SK-N-SH (cell line): ENCODE measurements around the gene GPN1. TPM values are rescaled to one million over a fixed set of nuclear protein-coding genes. Genes with fewer than 3 reads are reported as not detected.
"Not testable (repeated sequence)": the region's sequence is repeated elsewhere in the genome, so short reads cannot be mapped to it uniquely, and the experiment has no call there.

Source experiments
- CTCF ChIA-PET: fragments of 300-600, 350-600 bp; formaldehyde crosslinking; extraction: SDS; loops from one replicate; lab custom pipeline; 2021; lab: Yijun Ruan, JAX
- POLR2A ChIA-PET: fragments of 350-600 bp; sonication (Branson Sonifier 250); formaldehyde crosslinking; extraction: SDS; loops from one replicate; lab custom pipeline; 2020; ENCODE audit warnings: antibody characterized with exemption, inconsistent platforms; lab: Yijun Ruan, JAX
- DNase-seq: peaks from one replicate; pipeline ENCODE4 v3.0.0; 2012
- H2AFZ ChIP-seq: fragments of 200-600 bp; sonication (generic); 2 replicates; pipeline ENCODE4 v1.8.1; 2016; ENCODE audit warnings: antibody characterized with exemption, mild to moderate bottlenecking, low read depth
- H3F3A ChIP-seq: fragments of 200-600 bp; sonication (generic); replicated peaks from 2 replicates; pipeline ENCODE3; 2016; ENCODE audit warnings: antibody characterized with exemption, mild to moderate bottlenecking; ENCODE audit not compliant: insufficient read depth
- H3K27ac ChIP-seq, 2 experiments: fragments of 200-500 bp in 1 of 2; fragments of 200-600 bp in 1 of 2; sonication (Bioruptor generic) in 1 of 2; sonication (generic), shearing (Covaris generic) in 1 of 2; 2 replicates each; pipeline versions ENCODE4 v1.5.1 to v1.6.1; 2014 to 2016; ENCODE audit warnings: low read depth in 2 of 2, inconsistent platforms in 1 of 2, low read length in 1 of 2, mild to moderate bottlenecking in 1 of 2, mixed read lengths in 1 of 2
- H3K27me3 ChIP-seq: fragments of 200-600 bp; sonication (generic), shearing (Covaris generic); 2 replicates; pipeline ENCODE4 v1.6.1; 2016; ENCODE audit warnings: mixed run types; ENCODE audit not compliant: insufficient read depth
- H3K36me3 ChIP-seq, 2 experiments: fragments of 200-500 bp in 1 of 2; fragments of 200-600 bp in 1 of 2; sonication (Bioruptor generic) in 1 of 2; sonication (generic) in 1 of 2; replicated peaks in 1 of 2; 2 replicates each; pipeline versions ENCODE3 to v1.5.1; 2014 to 2016; ENCODE audit warnings: low read length in 1 of 2, mild to moderate bottlenecking in 1 of 2; ENCODE audit not compliant: insufficient read depth in 2 of 2, control insufficient read depth in 1 of 2
- H3K4me1 ChIP-seq, 2 experiments: fragments of 200-500 bp in 1 of 2; fragments of 200-600 bp in 1 of 2; sonication (Bioruptor generic) in 1 of 2; sonication (generic), shearing (Covaris generic) in 1 of 2; 2 replicates each; pipeline versions ENCODE4 v1.5.1 to v1.6.1; 2014 to 2016; ENCODE audit warnings: low read depth in 1 of 2, low read length in 1 of 2, mixed run types in 1 of 2; ENCODE audit not compliant: insufficient read depth in 2 of 2, control insufficient read depth in 1 of 2
- H3K4me2 ChIP-seq: fragments of 200-600 bp; sonication (generic), shearing (Covaris generic); 2 replicates; pipeline ENCODE4 v1.6.1; 2017; ENCODE audit warnings: mixed run types
- H3K4me3 ChIP-seq, 2 experiments: fragments of 200-500 bp in 1 of 2; fragments of 200-600 bp in 1 of 2; sonication (Bioruptor generic) in 1 of 2; sonication (generic), shearing (Covaris generic) in 1 of 2; 2 replicates each; pipeline versions ENCODE4 v1.5.1 to v1.8.1; 2014 to 2016; ENCODE audit warnings: low read depth in 2 of 2, inconsistent platforms in 1 of 2, low read length in 1 of 2, mild to moderate bottlenecking in 1 of 2, mixed read lengths in 1 of 2, moderate library complexity in 1 of 2
- H3K79me2 ChIP-seq: fragments of 200-600 bp; sonication (generic); 2 replicates; pipeline ENCODE4 v1.8.1; 2017; ENCODE audit warnings: mild to moderate bottlenecking; ENCODE audit not compliant: insufficient read depth
- H3K9ac ChIP-seq: fragments of 200-600 bp; sonication (generic); 2 replicates; pipeline ENCODE4 v1.6.1; 2017; ENCODE audit warnings: mixed run types
- H3K9me2 ChIP-seq: fragments of 200-600 bp; sonication (generic); 2 replicates; pipeline ENCODE4 v1.6.1; 2017; ENCODE audit warnings: mixed run types
- H3K9me3 ChIP-seq: fragments of 200-600 bp; sonication (generic); 2 replicates; pipeline ENCODE4 v1.6.1; 2017; ENCODE audit warnings: mixed run types, mild to moderate bottlenecking, moderate library complexity
- H4K20me1 ChIP-seq: fragments of 200-600 bp; sonication (generic); 2 replicates; pipeline ENCODE4 v1.6.1; 2017; ENCODE audit warnings: mild to moderate bottlenecking, mixed run types; ENCODE audit not compliant: insufficient read depth
- EZH2phosphoT487 ChIP-seq: fragments of 200-600 bp; sonication (generic); IDR thresholded peaks from 2 replicates; pipeline ENCODE4 v1.6.1; 2017; ENCODE audit warnings: low read depth, mixed run types, mild to moderate bottlenecking, antibody characterized with exemption, moderate library complexity, borderline replicate concordance
- FOSL2 ChIP-seq: IDR thresholded peaks from 2 replicates; pipeline ENCODE4 v1.4.0; 2012; ENCODE audit warnings: low read depth, mild to moderate bottlenecking, moderate library complexity, borderline replicate concordance
- FOXM1 ChIP-seq: IDR thresholded peaks from 2 replicates; pipeline ENCODE4 v1.4.0; 2012; ENCODE audit warnings: low read depth, mild to moderate bottlenecking
- JUND ChIP-seq: IDR thresholded peaks from 2 replicates; pipeline ENCODE4 v1.4.0; 2012
- MEF2A ChIP-seq: IDR thresholded peaks from 2 replicates; pipeline ENCODE4 v1.4.0; 2012; ENCODE audit warnings: low read depth, borderline replicate concordance
- MXI1 ChIP-seq: IDR thresholded peaks from 2 replicates; pipeline ENCODE4 v1.6.1; 2012; ENCODE audit warnings: mild to moderate bottlenecking, low read depth, low read length, improper control_type of control experiment
- NFIC ChIP-seq: IDR thresholded peaks from 2 replicates; pipeline ENCODE4 v1.4.0; 2012; ENCODE audit warnings: borderline replicate concordance
- RXRA ChIP-seq: IDR thresholded peaks from 2 replicates; pipeline ENCODE4 v1.4.0; 2012; ENCODE audit warnings: low read depth, mild to moderate bottlenecking, borderline replicate concordance
- SIN3A ChIP-seq: IDR thresholded peaks from 2 replicates; pipeline ENCODE4 v1.6.1; 2012; ENCODE audit warnings: low read depth, mild to moderate bottlenecking, low read length, moderate library complexity, borderline replicate concordance
- TEAD4 ChIP-seq: IDR thresholded peaks from 2 replicates; pipeline ENCODE4 v1.4.0; 2012; ENCODE audit warnings: mild to moderate bottlenecking, borderline replicate concordance; ENCODE audit not compliant: insufficient read depth
- YY1 ChIP-seq: IDR thresholded peaks from 2 replicates; pipeline ENCODE4 v1.4.0; 2012; ENCODE audit warnings: low read depth, mild to moderate bottlenecking
- WGBS: methylation state at CpG from one replicate; pipeline ENCODE4 v1.1.6; 2017; ENCODE audit warnings: low lambda C conversion rate; 5-methylcytosine and 5-hydroxymethylcytosine counted together
- polyA plus RNA-seq, 3 experiments: library from polyadenylated mRNA; depleted of rRNA; stranded (reverse); fragments of >200 nt; gene quantifications; 2 replicates each; pipeline ENCODE4 v1.2.3, GENCODE V29; 2012
- TF ChIP-seq, protein P1 (sequence below): IDR thresholded peaks from 2 replicates; pipeline ENCODE4 v1.4.0; 2012; ENCODE audit warnings: low read depth, borderline replicate concordance
- TF ChIP-seq, protein P2 (sequence below): fragments of 200-600 bp; sonication (generic); IDR thresholded peaks from 2 replicates; pipeline ENCODE4 v1.6.1; 2017; ENCODE audit warnings: antibody characterized with exemption, mild to moderate bottlenecking, moderate library complexity
- TF ChIP-seq, protein P3 (sequence below): IDR thresholded peaks from 2 replicates; pipeline ENCODE4 v1.4.0; 2012; ENCODE audit warnings: low read depth
- TF ChIP-seq, protein P4 (sequence below): fragments of 150-350 bp; IDR thresholded peaks from 2 replicates; pipeline ENCODE4 v1.6.1; 2016; ENCODE audit warnings: mild to moderate bottlenecking, low read depth, low read length

The GPN1 gene
- polyA plus RNA-seq, 1 of the 3 experiments (the other 2 are of a cell fraction), result 74.0 TPM

DNA sequence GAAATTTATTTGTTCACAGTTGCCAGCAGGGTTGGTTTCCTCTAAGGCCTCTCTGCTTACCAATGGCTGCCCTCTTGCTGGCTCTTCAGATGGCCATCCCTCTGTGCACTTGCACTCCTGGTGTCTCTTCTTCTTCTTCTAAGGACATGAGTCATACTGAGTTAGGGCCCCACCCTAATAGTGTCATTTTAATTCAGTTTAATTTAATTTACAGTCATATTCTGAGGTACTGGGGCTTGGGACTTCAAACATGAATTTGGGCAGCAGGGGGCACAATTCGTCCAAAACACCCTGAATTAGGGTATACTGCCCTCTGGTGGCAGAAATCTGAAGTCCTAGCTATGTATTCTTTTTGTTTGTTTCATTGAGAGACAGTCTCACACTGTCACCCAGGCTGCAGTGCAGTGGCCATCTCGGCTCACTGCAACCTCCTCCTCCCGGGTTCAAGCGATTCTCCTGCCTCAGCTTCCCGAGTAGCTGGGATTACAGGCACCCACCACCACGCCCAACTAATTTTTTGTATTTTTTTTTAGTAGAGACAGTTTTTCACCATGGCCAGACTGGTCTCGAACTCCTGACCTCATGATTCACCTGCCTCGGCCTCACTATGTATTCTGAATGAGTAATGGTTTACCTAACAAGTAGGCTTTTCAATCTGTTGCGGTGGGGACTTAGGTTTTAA, 54.7 kb downstream of the GPN1 start (continued):
- TF ChIP-seq, protein P1, sequence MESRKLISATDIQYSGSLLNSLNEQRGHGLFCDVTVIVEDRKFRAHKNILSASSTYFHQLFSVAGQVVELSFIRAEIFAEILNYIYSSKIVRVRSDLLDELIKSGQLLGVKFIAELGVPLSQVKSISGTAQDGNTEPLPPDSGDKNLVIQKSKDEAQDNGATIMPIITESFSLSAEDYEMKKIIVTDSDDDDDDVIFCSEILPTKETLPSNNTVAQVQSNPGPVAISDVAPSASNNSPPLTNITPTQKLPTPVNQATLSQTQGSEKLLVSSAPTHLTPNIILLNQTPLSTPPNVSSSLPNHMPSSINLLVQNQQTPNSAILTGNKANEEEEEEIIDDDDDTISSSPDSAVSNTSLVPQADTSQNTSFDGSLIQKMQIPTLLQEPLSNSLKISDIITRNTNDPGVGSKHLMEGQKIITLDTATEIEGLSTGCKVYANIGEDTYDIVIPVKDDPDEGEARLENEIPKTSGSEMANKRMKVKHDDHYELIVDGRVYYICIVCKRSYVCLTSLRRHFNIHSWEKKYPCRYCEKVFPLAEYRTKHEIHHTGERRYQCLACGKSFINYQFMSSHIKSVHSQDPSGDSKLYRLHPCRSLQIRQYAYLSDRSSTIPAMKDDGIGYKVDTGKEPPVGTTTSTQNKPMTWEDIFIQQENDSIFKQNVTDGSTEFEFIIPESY, result no peak
- TF ChIP-seq, protein P2, sequence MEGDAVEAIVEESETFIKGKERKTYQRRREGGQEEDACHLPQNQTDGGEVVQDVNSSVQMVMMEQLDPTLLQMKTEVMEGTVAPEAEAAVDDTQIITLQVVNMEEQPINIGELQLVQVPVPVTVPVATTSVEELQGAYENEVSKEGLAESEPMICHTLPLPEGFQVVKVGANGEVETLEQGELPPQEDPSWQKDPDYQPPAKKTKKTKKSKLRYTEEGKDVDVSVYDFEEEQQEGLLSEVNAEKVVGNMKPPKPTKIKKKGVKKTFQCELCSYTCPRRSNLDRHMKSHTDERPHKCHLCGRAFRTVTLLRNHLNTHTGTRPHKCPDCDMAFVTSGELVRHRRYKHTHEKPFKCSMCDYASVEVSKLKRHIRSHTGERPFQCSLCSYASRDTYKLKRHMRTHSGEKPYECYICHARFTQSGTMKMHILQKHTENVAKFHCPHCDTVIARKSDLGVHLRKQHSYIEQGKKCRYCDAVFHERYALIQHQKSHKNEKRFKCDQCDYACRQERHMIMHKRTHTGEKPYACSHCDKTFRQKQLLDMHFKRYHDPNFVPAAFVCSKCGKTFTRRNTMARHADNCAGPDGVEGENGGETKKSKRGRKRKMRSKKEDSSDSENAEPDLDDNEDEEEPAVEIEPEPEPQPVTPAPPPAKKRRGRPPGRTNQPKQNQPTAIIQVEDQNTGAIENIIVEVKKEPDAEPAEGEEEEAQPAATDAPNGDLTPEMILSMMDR, result peak; percentile 100
- TF ChIP-seq, protein P3, sequence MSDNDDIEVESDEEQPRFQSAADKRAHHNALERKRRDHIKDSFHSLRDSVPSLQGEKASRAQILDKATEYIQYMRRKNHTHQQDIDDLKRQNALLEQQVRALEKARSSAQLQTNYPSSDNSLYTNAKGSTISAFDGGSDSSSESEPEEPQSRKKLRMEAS, result no peak
- TF ChIP-seq JUND (no peak; the same call in 1 of the 2 replicates), NFIC (no peak), SIN3A (peak; percentile 60; the same call in 1 of the 2 replicates), FOXM1 (no peak), YY1 (peak; percentile 19; the same call in 1 of the 2 replicates), EZH2phosphoT487 (no peak), MXI1 (no peak), TEAD4 (0 out of 2 replicates have a peak, but pooled peaks have one; percentile 65), FOSL2 (no peak), RXRA (no peak), MEF2A (no peak)
- TF ChIP-seq, protein P4, sequence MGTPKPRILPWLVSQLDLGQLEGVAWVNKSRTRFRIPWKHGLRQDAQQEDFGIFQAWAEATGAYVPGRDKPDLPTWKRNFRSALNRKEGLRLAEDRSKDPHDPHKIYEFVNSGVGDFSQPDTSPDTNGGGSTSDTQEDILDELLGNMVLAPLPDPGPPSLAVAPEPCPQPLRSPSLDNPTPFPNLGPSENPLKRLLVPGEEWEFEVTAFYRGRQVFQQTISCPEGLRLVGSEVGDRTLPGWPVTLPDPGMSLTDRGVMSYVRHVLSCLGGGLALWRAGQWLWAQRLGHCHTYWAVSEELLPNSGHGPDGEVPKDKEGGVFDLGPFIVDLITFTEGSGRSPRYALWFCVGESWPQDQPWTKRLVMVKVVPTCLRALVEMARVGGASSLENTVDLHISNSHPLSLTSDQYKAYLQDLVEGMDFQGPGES, result no peak
- TF ChIP-seq, all 33 proteins: peak for 8

DNA sequence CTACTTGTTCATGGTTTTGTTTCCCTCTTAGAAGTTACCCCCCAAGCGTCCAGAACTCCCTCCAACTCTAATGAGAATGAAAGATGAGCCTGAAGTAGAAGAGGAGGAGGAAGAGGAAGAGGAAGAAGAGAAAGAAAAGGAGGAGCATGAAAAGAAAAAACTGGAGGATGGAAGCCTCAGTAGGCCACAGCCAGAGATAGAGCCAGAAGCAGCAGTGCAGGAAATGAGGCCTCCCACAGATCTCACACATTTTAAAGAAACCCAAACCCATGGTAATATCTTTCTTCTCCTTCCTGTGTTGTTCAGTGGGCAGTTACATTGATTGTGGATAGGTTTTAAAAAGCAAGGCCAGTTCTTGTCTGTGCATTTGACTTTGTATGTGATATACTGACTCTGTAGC, 56.2 kb downstream of the GPN1 start:
- H3K27ac ChIP-seq, H3K9me2 ChIP-seq, POLR2A ChIA-PET, DNase-seq, H3K4me2 ChIP-seq, H3K27me3 ChIP-seq, H2AFZ ChIP-seq, H4K20me1 ChIP-seq, H3K9ac ChIP-seq, H3K79me2 ChIP-seq, H3K9me3 ChIP-seq, H3K4me3 ChIP-seq: not testable (repeated sequence)
- CTCF ChIA-PET, result interaction anchor here (1.4 to 17.5 kb wide), 7 partner anchors 15 to 251 kb away, joined by 3 to 333 read pairs (median 19); partner anchors contain the start of genes CCDC121, FNDC4, GPN1 and SLC4A1AP
- peaks cover 28% of the 10 kb centered on the region for H3F3A ChIP-seq
- peaks cover 42 to 49% of the 10 kb centered on the region in 2 experiments for H3K36me3 ChIP-seq
- H3K4me1 ChIP-seq, result peaks cover 0 to 19% of the 10 kb centered on the region in 2 experiments; a peak in 2 of 4 replicates
- 86% methylated on average over 1 of the region's 1 CpG for WGBS
